ENCODE measurements around the gene DYNLT2. TPM values are rescaled to one million over a fixed set of nuclear protein-coding genes. Genes with fewer than 3 reads are reported as not detected.

Gene DYNLT2
- total and polyA plus RNA-seq, 2 of the 13 experiments (the other 11 are each of a cell fraction or from before 2014, with no cell fraction given): 2.1 to 4.3 TPM

DNA sequence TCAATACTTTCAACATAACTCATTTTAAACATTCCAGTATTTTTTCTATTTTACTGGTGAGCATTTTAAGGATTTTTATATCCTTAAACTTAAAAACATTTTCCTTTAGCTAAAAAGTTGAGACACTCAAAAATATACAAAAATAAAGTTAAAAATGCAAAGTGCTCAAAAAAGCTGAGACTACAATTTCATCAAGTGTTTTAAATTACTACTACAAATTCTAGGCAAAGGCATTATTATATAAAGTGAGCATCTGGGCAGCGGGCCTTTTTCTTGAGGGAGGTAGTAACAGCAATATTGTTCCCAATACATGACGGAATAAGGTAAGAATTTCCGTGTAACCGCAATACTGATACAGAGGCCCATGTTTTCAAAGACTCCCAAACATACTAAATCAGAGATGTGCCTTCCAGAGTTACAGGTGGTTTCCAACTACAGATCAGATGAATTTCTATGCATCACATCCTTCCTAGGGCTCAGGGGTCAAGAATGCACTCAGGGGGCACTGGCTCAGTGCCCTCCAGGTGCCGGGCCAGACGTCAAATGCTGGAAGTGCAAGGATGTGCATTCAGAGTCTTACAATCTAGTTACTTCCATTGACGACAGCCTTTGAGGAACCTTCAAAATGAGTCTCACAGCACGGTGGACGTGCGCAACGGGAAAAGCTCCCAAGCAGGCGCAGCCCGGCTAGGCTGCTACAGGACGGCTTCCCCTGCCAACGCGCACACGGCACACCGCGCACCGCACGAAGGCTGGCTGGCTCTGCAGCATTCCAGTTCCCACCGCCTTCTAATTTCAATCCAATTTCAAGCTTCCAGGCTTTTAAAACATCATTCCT lies 28.8 kb downstream of the DYNLT2 start (continued):
- TF ChIP-seq, protein P1, sequence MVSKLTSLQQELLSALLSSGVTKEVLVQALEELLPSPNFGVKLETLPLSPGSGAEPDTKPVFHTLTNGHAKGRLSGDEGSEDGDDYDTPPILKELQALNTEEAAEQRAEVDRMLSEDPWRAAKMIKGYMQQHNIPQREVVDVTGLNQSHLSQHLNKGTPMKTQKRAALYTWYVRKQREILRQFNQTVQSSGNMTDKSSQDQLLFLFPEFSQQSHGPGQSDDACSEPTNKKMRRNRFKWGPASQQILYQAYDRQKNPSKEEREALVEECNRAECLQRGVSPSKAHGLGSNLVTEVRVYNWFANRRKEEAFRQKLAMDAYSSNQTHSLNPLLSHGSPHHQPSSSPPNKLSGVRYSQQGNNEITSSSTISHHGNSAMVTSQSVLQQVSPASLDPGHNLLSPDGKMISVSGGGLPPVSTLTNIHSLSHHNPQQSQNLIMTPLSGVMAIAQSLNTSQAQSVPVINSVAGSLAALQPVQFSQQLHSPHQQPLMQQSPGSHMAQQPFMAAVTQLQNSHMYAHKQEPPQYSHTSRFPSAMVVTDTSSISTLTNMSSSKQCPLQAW (CRISPR knock-in tag; IDR thresholded peaks at IDR 0.05): no peak; the same call in 1 of the 2 replicates
- TF ChIP-seq ASH2L (IDR thresholded peaks at IDR 0.05; ENCODE audit: insufficient read length, low read depth, low read length): peak; percentile 53
- TF ChIP-seq ZNF354B (CRISPR knock-in tag; IDR thresholded peaks at IDR 0.05): no peak
- no peak for TF ChIP-seq HNRNPUL1 (IDR thresholded peaks at IDR 0.05; ENCODE audit: low read depth, low read length)
- no peak for TF ChIP-seq ZSCAN31 (CRISPR knock-in tag; IDR thresholded peaks at IDR 0.05; ENCODE audit: low read depth)
- no peak for TF ChIP-seq TOE1 (CRISPR knock-in tag; IDR thresholded peaks at IDR 0.05)
- TF ChIP-seq NFIB (CRISPR knock-in tag; IDR thresholded peaks at IDR 0.05; ENCODE audit: borderline replicate concordance): no peak
- no peak for TF ChIP-seq RBM22 (optimal IDR thresholded peaks at IDR 0.05; ENCODE audit: low read length)
- TF ChIP-seq RARG (CRISPR knock-in tag; IDR thresholded peaks at IDR 0.05; ENCODE audit: low read depth): no peak
- 0 out of 2 replicates have a peak, but pooled peaks have one; percentile 18 for TF ChIP-seq HOXA5 (CRISPR knock-in tag; IDR thresholded peaks at IDR 0.05)
- TF ChIP-seq, protein P2, sequence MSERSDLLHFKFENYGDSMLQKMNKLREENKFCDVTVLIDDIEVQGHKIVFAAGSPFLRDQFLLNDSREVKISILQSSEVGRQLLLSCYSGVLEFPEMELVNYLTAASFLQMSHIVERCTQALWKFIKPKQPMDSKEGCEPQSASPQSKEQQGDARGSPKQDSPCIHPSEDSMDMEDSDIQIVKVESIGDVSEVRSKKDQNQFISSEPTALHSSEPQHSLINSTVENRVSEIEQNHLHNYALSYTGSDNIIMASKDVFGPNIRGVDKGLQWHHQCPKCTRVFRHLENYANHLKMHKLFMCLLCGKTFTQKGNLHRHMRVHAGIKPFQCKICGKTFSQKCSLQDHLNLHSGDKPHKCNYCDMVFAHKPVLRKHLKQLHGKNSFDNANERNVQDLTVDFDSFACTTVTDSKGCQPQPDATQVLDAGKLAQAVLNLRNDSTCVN (CRISPR knock-in tag; IDR thresholded peaks at IDR 0.05; ENCODE audit: borderline replicate concordance): no peak
- TF ChIP-seq NFKB2 (CRISPR knock-in tag; IDR thresholded peaks at IDR 0.05; ENCODE audit: borderline replicate concordance): peak; percentile 77; the same call in 1 of the 2 replicates
- no peak for TF ChIP-seq RAD51 (IDR thresholded peaks at IDR 0.05; ENCODE audit: borderline replicate concordance)
- TF ChIP-seq, protein P3, sequence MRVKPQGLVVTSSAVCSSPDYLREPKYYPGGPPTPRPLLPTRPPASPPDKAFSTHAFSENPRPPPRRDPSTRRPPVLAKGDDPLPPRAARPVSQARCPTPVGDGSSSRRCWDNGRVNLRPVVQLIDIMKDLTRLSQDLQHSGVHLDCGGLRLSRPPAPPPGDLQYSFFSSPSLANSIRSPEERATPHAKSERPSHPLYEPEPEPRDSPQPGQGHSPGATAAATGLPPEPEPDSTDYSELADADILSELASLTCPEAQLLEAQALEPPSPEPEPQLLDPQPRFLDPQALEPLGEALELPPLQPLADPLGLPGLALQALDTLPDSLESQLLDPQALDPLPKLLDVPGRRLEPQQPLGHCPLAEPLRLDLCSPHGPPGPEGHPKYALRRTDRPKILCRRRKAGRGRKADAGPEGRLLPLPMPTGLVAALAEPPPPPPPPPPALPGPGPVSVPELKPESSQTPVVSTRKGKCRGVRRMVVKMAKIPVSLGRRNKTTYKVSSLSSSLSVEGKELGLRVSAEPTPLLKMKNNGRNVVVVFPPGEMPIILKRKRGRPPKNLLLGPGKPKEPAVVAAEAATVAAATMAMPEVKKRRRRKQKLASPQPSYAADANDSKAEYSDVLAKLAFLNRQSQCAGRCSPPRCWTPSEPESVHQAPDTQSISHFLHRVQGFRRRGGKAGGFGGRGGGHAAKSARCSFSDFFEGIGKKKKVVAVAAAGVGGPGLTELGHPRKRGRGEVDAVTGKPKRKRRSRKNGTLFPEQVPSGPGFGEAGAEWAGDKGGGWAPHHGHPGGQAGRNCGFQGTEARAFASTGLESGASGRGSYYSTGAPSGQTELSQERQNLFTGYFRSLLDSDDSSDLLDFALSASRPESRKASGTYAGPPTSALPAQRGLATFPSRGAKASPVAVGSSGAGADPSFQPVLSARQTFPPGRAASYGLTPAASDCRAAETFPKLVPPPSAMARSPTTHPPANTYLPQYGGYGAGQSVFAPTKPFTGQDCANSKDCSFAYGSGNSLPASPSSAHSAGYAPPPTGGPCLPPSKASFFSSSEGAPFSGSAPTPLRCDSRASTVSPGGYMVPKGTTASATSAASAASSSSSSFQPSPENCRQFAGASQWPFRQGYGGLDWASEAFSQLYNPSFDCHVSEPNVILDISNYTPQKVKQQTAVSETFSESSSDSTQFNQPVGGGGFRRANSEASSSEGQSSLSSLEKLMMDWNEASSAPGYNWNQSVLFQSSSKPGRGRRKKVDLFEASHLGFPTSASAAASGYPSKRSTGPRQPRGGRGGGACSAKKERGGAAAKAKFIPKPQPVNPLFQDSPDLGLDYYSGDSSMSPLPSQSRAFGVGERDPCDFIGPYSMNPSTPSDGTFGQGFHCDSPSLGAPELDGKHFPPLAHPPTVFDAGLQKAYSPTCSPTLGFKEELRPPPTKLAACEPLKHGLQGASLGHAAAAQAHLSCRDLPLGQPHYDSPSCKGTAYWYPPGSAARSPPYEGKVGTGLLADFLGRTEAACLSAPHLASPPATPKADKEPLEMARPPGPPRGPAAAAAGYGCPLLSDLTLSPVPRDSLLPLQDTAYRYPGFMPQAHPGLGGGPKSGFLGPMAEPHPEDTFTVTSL (CRISPR knock-in tag; IDR thresholded peaks at IDR 0.05; ENCODE audit: borderline replicate concordance): no peak
- TF ChIP-seq ZBTB1 (CRISPR knock-in tag; IDR thresholded peaks at IDR 0.05; ENCODE audit: borderline replicate concordance): no peak
- TF ChIP-seq ZFAT (CRISPR knock-in tag; conservative IDR thresholded peaks at IDR 0.05): no peak
- TF ChIP-seq, protein P4, sequence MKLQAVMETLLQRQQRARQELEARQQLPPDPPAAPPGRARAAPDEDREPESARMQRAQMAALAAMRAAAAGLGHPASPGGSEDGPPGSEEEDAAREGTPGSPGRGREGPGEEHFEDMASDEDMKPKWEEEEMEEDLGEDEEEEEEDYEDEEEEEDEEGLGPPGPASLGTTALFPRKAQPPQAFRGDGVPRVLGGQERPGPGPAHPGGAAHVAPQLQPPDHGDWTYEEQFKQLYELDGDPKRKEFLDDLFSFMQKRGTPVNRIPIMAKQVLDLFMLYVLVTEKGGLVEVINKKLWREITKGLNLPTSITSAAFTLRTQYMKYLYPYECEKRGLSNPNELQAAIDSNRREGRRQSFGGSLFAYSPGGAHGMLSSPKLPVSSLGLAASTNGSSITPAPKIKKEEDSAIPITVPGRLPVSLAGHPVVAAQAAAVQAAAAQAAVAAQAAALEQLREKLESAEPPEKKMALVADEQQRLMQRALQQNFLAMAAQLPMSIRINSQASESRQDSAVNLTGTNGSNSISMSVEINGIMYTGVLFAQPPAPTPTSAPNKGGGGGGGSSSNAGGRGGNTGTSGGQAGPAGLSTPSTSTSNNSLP (IDR thresholded peaks at IDR 0.05; ENCODE audit: low read depth, low read length): no peak
- TF ChIP-seq RNF2 (conservative IDR thresholded peaks at IDR 0.05; ENCODE audit: low read depth): no peak
- no peak for TF ChIP-seq ZNF446 (CRISPR knock-in tag; IDR thresholded peaks at IDR 0.05)

Data from HepG2 (cell line).